HG03558 (cell line): ENCODE data around the gene SMIM20.
A peak's percentile ranks its signal among the peaks of the same experiment; 100 is the strongest.

Source experiments
- ATAC-seq: cut with Tn5 transposase; IDR thresholded peaks from one replicate; pipeline ENCODE4 v1.9.1; 2021; ENCODE audit warnings: moderate number of reproducible peaks; ENCODE audit not compliant: unreplicated experiment; ENCODE audit errors: extremely low read depth

SMIM20 gene

GRCh38 chr4:25922812-25923369 is 8.9 kb downstream of the SMIM20 start:
- no peak for ATAC-seq

GRCh38 chr4:25923745-25924144 is 9.7 kb downstream of the SMIM20 start:
- no peak for ATAC-seq

- no peak for ATAC-seq
These were observed 11.6 kb downstream of the SMIM20 start for GRCh38 chr4:25925486-25926201.

GRCh38 chr4:25926462-25926861 is 12.4 kb downstream of the SMIM20 start:
- ATAC-seq, result no peak

- ATAC-seq, result no peak
These were observed 13.6 kb downstream of the SMIM20 start for GRCh38 chr4:25927361-25928195.

GRCh38 chr4:25928379-25929297 is 14.6 kb downstream of the SMIM20 start:
- ATAC-seq, result no peak

GRCh38 chr4:25929298-25929686 is 15.3 kb downstream of the SMIM20 start:
- ATAC-seq, result no peak

GRCh38 chr4:25930731-25931354 is 16.8 kb downstream of the SMIM20 start:
- no peak for ATAC-seq

- no peak for ATAC-seq
These were observed 22.7 kb downstream of the SMIM20 start for GRCh38 chr4:25936696-25937095.

GRCh38 chr4:25937801-25938200 is 23.8 kb downstream of the SMIM20 start:
- no peak for ATAC-seq

GRCh38 chr4:25938366-25938765 is 24.3 kb downstream of the SMIM20 start:
- no peak for ATAC-seq

GRCh38 chr4:25938787-25939186 is 24.8 kb downstream of the SMIM20 start:
- ATAC-seq, result peak; percentile 85

- ATAC-seq, result no peak
These were observed 25.3 kb downstream of the SMIM20 start for GRCh38 chr4:25939330-25939729.

- no peak for ATAC-seq
These were observed 27.6 kb downstream of the SMIM20 start for GRCh38 chr4:25941457-25942221.

GRCh38 chr4:25943312-25943711 is 29.3 kb downstream of the SMIM20 start:
- ATAC-seq, result no peak

- ATAC-seq, result no peak
These were observed 29.8 kb downstream of the SMIM20 start for GRCh38 chr4:25943805-25944204.

- no peak for ATAC-seq
These were observed 34.0 kb downstream of the SMIM20 start for GRCh38 chr4:25948051-25948450.

- no peak for ATAC-seq
These were observed 35.2 kb downstream of the SMIM20 start for GRCh38 chr4:25949173-25949748.

GRCh38 chr4:25949994-25950393 is 36.0 kb downstream of the SMIM20 start:
- no peak for ATAC-seq
